GM18505 (cell line): ENCODE results near the gene GALNT16.
"Not testable (repeated sequence)": the region's sequence is repeated elsewhere in the genome, so short reads cannot be mapped to it uniquely, and the experiment has no call there.

Source experiments
- ATAC-seq: cut with Tn5 transposase; IDR thresholded peaks from one replicate; pipeline ENCODE4 v1.9.1; 2021; ENCODE audit not compliant: unreplicated experiment
- POLR2A ChIP-seq: IDR thresholded peaks from 4 replicates; pipeline ENCODE4 v1.6.1; 2011; ENCODE audit warnings: borderline replicate concordance; ENCODE audit not compliant: insufficient read depth, insufficient read length; ENCODE audit errors: extremely low read depth

The GALNT16 gene

GRCh38 chr14:69364378-69364777 is 104.4 kb downstream of the GALNT16 start:
- TF ChIP-seq POLR2A: no peak
- ATAC-seq: no peak

- ATAC-seq: no peak
Measured at GRCh38 chr14:69366069-69366468, 106.1 kb downstream of the GALNT16 start.

GRCh38 chr14:69366761-69367160 is 106.8 kb downstream of the GALNT16 start:
- no peak for ATAC-seq
- TF ChIP-seq POLR2A: no peak

More at GRCh38 chr14:69366069-69366468, 106.1 kb downstream of the GALNT16 start:
- TF ChIP-seq POLR2A: no peak

GRCh38 chr14:69368381-69368780 is 108.4 kb downstream of the GALNT16 start:
- TF ChIP-seq POLR2A: no peak
- ATAC-seq: no peak

GRCh38 chr14:69370061-69370460 is 110.1 kb downstream of the GALNT16 start:
- no peak for TF ChIP-seq POLR2A
- no peak for ATAC-seq

- no peak for ATAC-seq
- no peak for TF ChIP-seq POLR2A
Measured at GRCh38 chr14:69372146-69372545, 112.2 kb downstream of the GALNT16 start.

- TF ChIP-seq POLR2A: no peak
- ATAC-seq: no peak
Measured at GRCh38 chr14:69373104-69373503, 113.1 kb downstream of the GALNT16 start.

GRCh38 chr14:69374235-69374634 is 114.3 kb downstream of the GALNT16 start:
- no peak for ATAC-seq
- no peak for TF ChIP-seq POLR2A

- TF ChIP-seq POLR2A: no peak
- no peak for ATAC-seq
Measured at GRCh38 chr14:69375182-69375581, 115.2 kb downstream of the GALNT16 start.

GRCh38 chr14:69375722-69376121 is 115.8 kb downstream of the GALNT16 start:
- no peak for TF ChIP-seq POLR2A
- no peak for ATAC-seq

- no peak for ATAC-seq
- TF ChIP-seq POLR2A: no peak
Measured at GRCh38 chr14:69376439-69376838, 116.5 kb downstream of the GALNT16 start.

GRCh38 chr14:69378274-69378673 is 118.3 kb downstream of the GALNT16 start:
- no peak for TF ChIP-seq POLR2A

GRCh38 chr14:69387311-69387710 is 127.4 kb downstream of the GALNT16 start:
- no peak for TF ChIP-seq POLR2A
- ATAC-seq: no peak

More at GRCh38 chr14:69378274-69378673, 118.3 kb downstream of the GALNT16 start:
- no peak for ATAC-seq

GRCh38 chr14:69391400-69391799 is 131.4 kb downstream of the GALNT16 start:
- ATAC-seq: not testable (repeated sequence)

GRCh38 chr14:69392481-69392880 is 132.5 kb downstream of the GALNT16 start:
- no peak for ATAC-seq
- no peak for TF ChIP-seq POLR2A
